Adrenal gland (tissue), 5 donors: Measurements from ENCODE around the gene HTR3C.

Experiments
- POLR2A ChIP-seq, 2 donors: fragments of 450-650 bp; IDR thresholded peaks; one replicate each; pipeline ENCODE4 v1.6.1; 2017; ENCODE audit warnings: antibody characterized with exemption in 2 of 2, mild to moderate bottlenecking in 2 of 2, moderate library complexity in 1 of 2
- TF ChIP-seq, protein P1 (sequence below), 6 experiments: fragments of 450-650 bp in 4 of 6; fragments of 200-600 bp in 2 of 6; sonication (generic) in 1 of 6; IDR thresholded peaks; 1 replicate in 5 of 6; 2 replicates in 1 of 6; pipeline versions ENCODE4 v1.5.1 to v1.8.0; 2016 to 2021; ENCODE audit warnings: antibody characterized with exemption in 6 of 6, mild to moderate bottlenecking in 2 of 6, moderate library complexity in 1 of 6
- donor health status: DM: no; HTN: no; CAD: no.

- TF ChIP-seq POLR2A (IDR thresholded peaks at IDR 0.05): no peak
- TF ChIP-seq, protein P1, sequence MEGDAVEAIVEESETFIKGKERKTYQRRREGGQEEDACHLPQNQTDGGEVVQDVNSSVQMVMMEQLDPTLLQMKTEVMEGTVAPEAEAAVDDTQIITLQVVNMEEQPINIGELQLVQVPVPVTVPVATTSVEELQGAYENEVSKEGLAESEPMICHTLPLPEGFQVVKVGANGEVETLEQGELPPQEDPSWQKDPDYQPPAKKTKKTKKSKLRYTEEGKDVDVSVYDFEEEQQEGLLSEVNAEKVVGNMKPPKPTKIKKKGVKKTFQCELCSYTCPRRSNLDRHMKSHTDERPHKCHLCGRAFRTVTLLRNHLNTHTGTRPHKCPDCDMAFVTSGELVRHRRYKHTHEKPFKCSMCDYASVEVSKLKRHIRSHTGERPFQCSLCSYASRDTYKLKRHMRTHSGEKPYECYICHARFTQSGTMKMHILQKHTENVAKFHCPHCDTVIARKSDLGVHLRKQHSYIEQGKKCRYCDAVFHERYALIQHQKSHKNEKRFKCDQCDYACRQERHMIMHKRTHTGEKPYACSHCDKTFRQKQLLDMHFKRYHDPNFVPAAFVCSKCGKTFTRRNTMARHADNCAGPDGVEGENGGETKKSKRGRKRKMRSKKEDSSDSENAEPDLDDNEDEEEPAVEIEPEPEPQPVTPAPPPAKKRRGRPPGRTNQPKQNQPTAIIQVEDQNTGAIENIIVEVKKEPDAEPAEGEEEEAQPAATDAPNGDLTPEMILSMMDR (IDR thresholded peaks at IDR 0.05): no peak
Observed at GRCh38 chr3:184018424-184018973, 34.3 kb upstream of the HTR3C start.
